ENCODE measurements around the gene TMEM151B.

GRCh38 chr6:44277763-44278162, 7.5 kb downstream of the TMEM151B start:
- TF ChIP-seq, protein P1, sequence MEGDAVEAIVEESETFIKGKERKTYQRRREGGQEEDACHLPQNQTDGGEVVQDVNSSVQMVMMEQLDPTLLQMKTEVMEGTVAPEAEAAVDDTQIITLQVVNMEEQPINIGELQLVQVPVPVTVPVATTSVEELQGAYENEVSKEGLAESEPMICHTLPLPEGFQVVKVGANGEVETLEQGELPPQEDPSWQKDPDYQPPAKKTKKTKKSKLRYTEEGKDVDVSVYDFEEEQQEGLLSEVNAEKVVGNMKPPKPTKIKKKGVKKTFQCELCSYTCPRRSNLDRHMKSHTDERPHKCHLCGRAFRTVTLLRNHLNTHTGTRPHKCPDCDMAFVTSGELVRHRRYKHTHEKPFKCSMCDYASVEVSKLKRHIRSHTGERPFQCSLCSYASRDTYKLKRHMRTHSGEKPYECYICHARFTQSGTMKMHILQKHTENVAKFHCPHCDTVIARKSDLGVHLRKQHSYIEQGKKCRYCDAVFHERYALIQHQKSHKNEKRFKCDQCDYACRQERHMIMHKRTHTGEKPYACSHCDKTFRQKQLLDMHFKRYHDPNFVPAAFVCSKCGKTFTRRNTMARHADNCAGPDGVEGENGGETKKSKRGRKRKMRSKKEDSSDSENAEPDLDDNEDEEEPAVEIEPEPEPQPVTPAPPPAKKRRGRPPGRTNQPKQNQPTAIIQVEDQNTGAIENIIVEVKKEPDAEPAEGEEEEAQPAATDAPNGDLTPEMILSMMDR (conservative IDR thresholded peaks at IDR 0.05; ENCODE audit: low read length), result no peak
- no peak for TF ChIP-seq EZH2phosphoT487 (IDR thresholded peaks at IDR 0.05; ENCODE audit: borderline replicate concordance)

All from Loucy (cell line).